Measurements from ENCODE around the gene IER2.

DNA sequence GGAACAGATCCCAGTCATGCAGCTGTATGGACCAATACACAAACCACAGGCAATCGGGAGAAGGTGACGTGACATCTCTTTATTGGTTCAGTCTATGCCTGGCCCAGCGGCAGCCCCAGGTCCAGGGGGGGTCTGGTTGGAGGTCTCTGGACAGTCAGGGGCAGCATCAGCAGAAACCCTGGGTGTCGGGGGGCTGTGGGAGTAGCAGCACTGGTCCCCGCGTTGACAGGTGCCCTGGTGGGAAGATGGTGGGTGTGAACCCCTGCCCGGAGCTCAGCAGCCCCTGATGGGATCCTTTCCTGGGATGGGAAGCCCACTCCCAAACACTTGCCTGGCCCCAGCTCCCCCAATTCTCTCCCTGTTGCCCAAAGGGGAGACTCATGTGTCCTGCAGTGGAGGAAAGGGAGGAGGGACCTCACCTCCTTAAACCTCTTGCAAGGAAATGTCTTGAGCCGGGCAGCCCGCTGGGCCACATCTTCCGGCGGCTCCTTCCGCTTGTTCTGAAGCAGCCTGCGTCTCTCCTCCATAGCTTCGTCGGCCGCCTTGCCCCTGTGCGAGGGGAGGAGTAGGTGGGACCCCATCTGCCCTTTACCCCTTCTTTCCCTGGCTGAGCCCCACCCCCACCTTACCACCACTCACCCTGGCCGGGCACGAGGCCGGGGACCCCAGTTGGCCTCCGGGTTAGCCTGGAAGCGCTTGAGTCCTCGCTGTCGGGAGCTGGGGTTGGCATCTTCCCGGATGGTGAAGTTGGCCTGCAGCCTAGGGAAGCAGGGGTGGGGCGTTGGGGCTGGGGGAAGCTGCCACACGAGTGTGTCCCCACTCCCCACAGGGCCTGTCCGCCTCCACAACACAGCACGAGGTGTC, 45.1 kb upstream of the IER2 start:
- TF ChIP-seq, protein P1, sequence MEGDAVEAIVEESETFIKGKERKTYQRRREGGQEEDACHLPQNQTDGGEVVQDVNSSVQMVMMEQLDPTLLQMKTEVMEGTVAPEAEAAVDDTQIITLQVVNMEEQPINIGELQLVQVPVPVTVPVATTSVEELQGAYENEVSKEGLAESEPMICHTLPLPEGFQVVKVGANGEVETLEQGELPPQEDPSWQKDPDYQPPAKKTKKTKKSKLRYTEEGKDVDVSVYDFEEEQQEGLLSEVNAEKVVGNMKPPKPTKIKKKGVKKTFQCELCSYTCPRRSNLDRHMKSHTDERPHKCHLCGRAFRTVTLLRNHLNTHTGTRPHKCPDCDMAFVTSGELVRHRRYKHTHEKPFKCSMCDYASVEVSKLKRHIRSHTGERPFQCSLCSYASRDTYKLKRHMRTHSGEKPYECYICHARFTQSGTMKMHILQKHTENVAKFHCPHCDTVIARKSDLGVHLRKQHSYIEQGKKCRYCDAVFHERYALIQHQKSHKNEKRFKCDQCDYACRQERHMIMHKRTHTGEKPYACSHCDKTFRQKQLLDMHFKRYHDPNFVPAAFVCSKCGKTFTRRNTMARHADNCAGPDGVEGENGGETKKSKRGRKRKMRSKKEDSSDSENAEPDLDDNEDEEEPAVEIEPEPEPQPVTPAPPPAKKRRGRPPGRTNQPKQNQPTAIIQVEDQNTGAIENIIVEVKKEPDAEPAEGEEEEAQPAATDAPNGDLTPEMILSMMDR (conservative IDR thresholded peaks at IDR 0.05): no peak; the same call in 1 of the 2 replicates
- no peak for TF ChIP-seq ZFX (IDR thresholded peaks at IDR 0.05)

Measured in C4-2B (cell line).